GM23338 (cell line): Measurements from ENCODE around the gene IFT88.

Experiments
- CREB1 ChIP-seq: fragments of 250-450 bp; sonication (Bioruptor Pico); IDR thresholded peaks from 2 replicates; pipeline ENCODE4 v1.5.0; 2020; ENCODE audit warnings: low read depth, mild to moderate bottlenecking, moderate library complexity
- CTCF ChIP-seq, 2 experiments: fragments of 200-600 bp in 1 of 2; sonication (generic) in 1 of 2; conservative IDR thresholded peaks; 2 replicates each; pipeline versions ENCODE4 v1.5.1 to v1.6.1; 2016 to 2017; ENCODE audit warnings: antibody characterized with exemption in 2 of 2, low read depth in 2 of 2, mild to moderate bottlenecking in 2 of 2, moderate library complexity in 1 of 2
- EZH2 ChIP-seq: fragments of 200-600 bp; sonication (generic); IDR thresholded peaks from one replicate; pipeline ENCODE4 v1.8.0; 2017; ENCODE audit warnings: antibody characterized with exemption, mild to moderate bottlenecking, low read depth; ENCODE audit not compliant: unreplicated experiment
- EZH2phosphoT487 ChIP-seq: fragments of 200-600 bp; sonication (generic); IDR thresholded peaks from one replicate; pipeline ENCODE4 v1.8.1; 2018; ENCODE audit warnings: antibody characterized with exemption; ENCODE audit not compliant: unreplicated experiment
- JUNB ChIP-seq: IDR thresholded peaks from one replicate; pipeline ENCODE4 v1.6.1; 2016; ENCODE audit warnings: antibody characterized with exemption; ENCODE audit not compliant: unreplicated experiment
- POLR2AphosphoS5 ChIP-seq: IDR thresholded peaks from 2 replicates; pipeline ENCODE4 v1.6.1; 2016; ENCODE audit warnings: antibody characterized with exemption, low read depth
- STAT1 ChIP-seq: IDR thresholded peaks from one replicate; pipeline ENCODE4 v1.6.1; 2016; ENCODE audit warnings: antibody characterized with exemption; ENCODE audit not compliant: unreplicated experiment
- ZNF462 ChIP-seq: fragments of 250-450 bp; sonication (Bioruptor Pico); IDR thresholded peaks from 2 replicates; pipeline ENCODE4 v1.5.0; 2020; ENCODE audit warnings: mild to moderate bottlenecking, moderate library complexity
- TF ChIP-seq, protein P1 (sequence below): IDR thresholded peaks from one replicate; pipeline ENCODE4 v1.6.1; 2018; ENCODE audit warnings: antibody characterized with exemption; ENCODE audit not compliant: unreplicated experiment
- TF ChIP-seq, protein P2 (sequence below): IDR thresholded peaks from 2 replicates; pipeline ENCODE4 v1.6.1; 2016; ENCODE audit warnings: antibody characterized with exemption

GRCh38 chr13:20553311-20553710, 13.6 kb upstream of the IFT88 start:
- no peak for TF ChIP-seq EZH2phosphoT487
- TF ChIP-seq CTCF (conservative IDR thresholded peaks at IDR 0.05; ENCODE audit: low read depth in 2 of 2), result no peak
- no peak for TF ChIP-seq POLR2AphosphoS5
- no peak for TF ChIP-seq EZH2
- TF ChIP-seq, protein P1, sequence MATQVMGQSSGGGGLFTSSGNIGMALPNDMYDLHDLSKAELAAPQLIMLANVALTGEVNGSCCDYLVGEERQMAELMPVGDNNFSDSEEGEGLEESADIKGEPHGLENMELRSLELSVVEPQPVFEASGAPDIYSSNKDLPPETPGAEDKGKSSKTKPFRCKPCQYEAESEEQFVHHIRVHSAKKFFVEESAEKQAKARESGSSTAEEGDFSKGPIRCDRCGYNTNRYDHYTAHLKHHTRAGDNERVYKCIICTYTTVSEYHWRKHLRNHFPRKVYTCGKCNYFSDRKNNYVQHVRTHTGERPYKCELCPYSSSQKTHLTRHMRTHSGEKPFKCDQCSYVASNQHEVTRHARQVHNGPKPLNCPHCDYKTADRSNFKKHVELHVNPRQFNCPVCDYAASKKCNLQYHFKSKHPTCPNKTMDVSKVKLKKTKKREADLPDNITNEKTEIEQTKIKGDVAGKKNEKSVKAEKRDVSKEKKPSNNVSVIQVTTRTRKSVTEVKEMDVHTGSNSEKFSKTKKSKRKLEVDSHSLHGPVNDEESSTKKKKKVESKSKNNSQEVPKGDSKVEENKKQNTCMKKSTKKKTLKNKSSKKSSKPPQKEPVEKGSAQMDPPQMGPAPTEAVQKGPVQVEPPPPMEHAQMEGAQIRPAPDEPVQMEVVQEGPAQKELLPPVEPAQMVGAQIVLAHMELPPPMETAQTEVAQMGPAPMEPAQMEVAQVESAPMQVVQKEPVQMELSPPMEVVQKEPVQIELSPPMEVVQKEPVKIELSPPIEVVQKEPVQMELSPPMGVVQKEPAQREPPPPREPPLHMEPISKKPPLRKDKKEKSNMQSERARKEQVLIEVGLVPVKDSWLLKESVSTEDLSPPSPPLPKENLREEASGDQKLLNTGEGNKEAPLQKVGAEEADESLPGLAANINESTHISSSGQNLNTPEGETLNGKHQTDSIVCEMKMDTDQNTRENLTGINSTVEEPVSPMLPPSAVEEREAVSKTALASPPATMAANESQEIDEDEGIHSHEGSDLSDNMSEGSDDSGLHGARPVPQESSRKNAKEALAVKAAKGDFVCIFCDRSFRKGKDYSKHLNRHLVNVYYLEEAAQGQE, result no peak
- TF ChIP-seq CREB1 (CRISPR knock-in tag), result no peak
- no peak for TF ChIP-seq ZNF462 (CRISPR knock-in tag)
- TF ChIP-seq JUNB, result no peak
- no peak for TF ChIP-seq STAT1
- TF ChIP-seq, protein P2, sequence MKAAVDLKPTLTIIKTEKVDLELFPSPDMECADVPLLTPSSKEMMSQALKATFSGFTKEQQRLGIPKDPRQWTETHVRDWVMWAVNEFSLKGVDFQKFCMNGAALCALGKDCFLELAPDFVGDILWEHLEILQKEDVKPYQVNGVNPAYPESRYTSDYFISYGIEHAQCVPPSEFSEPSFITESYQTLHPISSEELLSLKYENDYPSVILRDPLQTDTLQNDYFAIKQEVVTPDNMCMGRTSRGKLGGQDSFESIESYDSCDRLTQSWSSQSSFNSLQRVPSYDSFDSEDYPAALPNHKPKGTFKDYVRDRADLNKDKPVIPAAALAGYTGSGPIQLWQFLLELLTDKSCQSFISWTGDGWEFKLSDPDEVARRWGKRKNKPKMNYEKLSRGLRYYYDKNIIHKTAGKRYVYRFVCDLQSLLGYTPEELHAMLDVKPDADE, result no peak
